Measurements from ENCODE around the gene CNPY2.
"Not testable (repeated sequence)": the region's sequence is repeated elsewhere in the genome, so short reads cannot be mapped to it uniquely, and the experiment has no call there.

CNPY2 gene

GRCh38 chr12:56297400-56297799 lies 18.4 kb downstream of the CNPY2 start:
- FAIRE-seq: no peak

- no peak for FAIRE-seq
Observed at GRCh38 chr12:56296295-56296694, 19.5 kb downstream of the CNPY2 start.

- FAIRE-seq: no peak
Observed at GRCh38 chr12:56293795-56294194, 22.0 kb downstream of the CNPY2 start.

GRCh38 chr12:56288705-56289387 lies 26.9 kb downstream of the CNPY2 start:
- no peak for FAIRE-seq

- no peak for FAIRE-seq
Observed at GRCh38 chr12:56286044-56286830, 29.6 kb downstream of the CNPY2 start.

- FAIRE-seq: not testable (repeated sequence)
Observed at GRCh38 chr12:56284263-56284662, 31.5 kb downstream of the CNPY2 start.

GRCh38 chr12:56282579-56282978 lies 33.2 kb downstream of the CNPY2 start:
- no peak for FAIRE-seq

- no peak for FAIRE-seq
Observed at GRCh38 chr12:56282030-56282429, 33.8 kb downstream of the CNPY2 start.

- FAIRE-seq: no peak
Observed at GRCh38 chr12:56280849-56281248, 34.9 kb downstream of the CNPY2 start.

- no peak for FAIRE-seq
Observed at GRCh38 chr12:56278905-56279304, 36.9 kb downstream of the CNPY2 start.

GRCh38 chr12:56274299-56274698 lies 41.5 kb downstream of the CNPY2 start:
- no peak for FAIRE-seq

- not testable (repeated sequence) for FAIRE-seq
Observed at GRCh38 chr12:56272468-56272867, 43.3 kb downstream of the CNPY2 start.

GRCh38 chr12:56271031-56271430 lies 44.8 kb downstream of the CNPY2 start:
- no peak for FAIRE-seq

- no peak for FAIRE-seq
Observed at GRCh38 chr12:56267443-56268071, 48.2 kb downstream of the CNPY2 start.

- no peak for FAIRE-seq
Observed at GRCh38 chr12:56266693-56267442, 48.9 kb downstream of the CNPY2 start, which contains the start of gene COQ10A. Gene COQ10A (plus strand): TSS chr12:56266942. CDS start chr12:56267119, 177 bp downstream.

GRCh38 chr12:56266068-56266692 lies 49.6 kb downstream of the CNPY2 start:
- FAIRE-seq: not testable (repeated sequence)

GRCh38 chr12:56262955-56263354 lies 52.8 kb downstream of the CNPY2 start:
- not testable (repeated sequence) for FAIRE-seq

GRCh38 chr12:56261503-56262232 lies 54.1 kb downstream of the CNPY2 start:
- FAIRE-seq: no peak

- no peak for FAIRE-seq
Observed at GRCh38 chr12:56260921-56261320, 54.9 kb downstream of the CNPY2 start.

GRCh38 chr12:56260380-56260779 lies 55.4 kb downstream of the CNPY2 start:
- FAIRE-seq: no peak

All from islet of Langerhans (tissue), 1 donor.